GM19324 (cell line): ENCODE measurements around the gene CD300E.

Experiments
- ATAC-seq: cut with Tn5 transposase; IDR thresholded peaks from one replicate; pipeline ENCODE4 v1.9.1; 2021; ENCODE audit warnings: mild to moderate bottlenecking, moderate library complexity; ENCODE audit not compliant: unreplicated experiment, low FRiP score

The CD300E gene, protein sequence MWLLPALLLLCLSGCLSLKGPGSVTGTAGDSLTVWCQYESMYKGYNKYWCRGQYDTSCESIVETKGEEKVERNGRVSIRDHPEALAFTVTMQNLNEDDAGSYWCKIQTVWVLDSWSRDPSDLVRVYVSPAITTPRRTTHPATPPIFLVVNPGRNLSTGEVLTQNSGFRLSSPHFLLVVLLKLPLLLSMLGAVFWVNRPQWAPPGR

DNA sequence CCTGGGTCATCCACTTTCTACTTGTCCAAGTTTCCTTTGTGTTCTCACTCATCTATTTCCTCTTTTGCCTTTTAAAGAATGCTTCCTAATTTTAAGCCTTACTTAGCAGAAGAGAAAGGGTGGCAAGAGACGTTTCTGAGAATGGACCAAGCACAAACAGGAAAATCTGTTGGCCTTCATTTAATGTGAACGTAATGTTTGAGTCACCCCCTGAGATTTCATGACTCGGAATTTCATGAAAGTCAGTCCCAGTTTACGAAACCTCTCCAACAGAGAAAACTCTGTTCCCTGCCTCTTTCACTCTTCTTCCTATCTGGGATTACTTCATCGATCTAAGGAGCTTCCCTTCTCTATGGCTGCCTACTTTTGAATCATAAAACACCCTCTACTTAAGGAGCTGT is at the start of gene CD300E:
CD300E (minus strand) TSS at position 46 of the 401 bp plus-strand sequence. CDS start 117 bp downstream, outside the sequence.
- no peak for ATAC-seq

DNA sequence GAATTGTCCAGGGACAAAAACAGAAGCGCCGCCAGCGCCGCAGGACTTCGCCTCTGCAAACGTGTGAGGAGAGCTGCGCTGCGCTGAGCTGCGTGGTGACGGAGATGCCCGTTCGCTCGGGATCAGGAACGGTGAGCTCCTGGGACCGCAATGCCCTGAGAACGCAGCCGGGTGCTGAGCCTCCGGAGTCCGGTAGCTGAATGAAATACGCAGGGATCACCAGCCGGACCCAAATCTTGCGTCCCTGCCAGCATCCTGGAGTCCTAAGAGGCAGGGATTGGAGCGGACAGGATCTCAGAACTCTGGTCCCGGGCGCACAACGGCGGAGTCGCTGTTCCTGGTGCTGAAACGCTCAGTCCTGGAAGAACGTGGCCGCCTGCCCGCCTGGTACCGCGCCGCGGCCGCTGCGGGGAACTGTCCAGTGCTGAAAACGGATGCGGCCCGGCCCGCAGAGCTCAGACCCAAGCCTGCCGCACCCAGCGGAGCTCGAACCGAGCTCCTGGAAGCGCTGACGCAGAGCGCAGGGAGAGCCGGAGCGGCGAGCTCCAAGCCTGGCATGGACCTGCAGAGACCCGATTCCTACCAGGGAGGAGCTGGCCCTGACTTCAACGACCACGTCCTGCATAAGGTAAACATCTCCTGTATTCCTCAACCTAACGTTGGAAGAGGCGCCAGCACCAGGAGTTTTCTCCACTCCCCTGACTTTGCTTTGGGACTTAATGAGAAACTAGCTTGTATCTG is 47.7 kb upstream of the CD300E start:
- ATAC-seq: no peak

DNA sequence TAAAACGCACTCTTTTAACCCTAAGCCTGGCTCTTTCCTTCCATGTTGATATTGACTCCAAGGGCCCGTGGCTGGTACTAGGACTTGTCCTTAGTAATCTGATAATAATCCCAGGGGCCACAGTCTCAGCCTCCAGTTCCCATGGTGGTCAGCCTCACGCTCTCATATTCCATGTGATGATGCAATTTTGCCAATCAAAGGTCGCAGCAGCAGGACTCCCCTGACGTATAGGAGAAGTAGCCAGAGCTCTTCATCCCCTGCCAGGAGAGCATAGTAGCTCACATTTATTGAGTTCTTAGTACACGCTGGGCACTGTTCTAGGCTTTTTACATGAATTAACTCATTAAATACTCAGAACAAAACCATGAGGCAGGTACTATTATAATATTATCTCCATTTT is 46.8 kb upstream of the CD300E start:
- no peak for ATAC-seq

DNA sequence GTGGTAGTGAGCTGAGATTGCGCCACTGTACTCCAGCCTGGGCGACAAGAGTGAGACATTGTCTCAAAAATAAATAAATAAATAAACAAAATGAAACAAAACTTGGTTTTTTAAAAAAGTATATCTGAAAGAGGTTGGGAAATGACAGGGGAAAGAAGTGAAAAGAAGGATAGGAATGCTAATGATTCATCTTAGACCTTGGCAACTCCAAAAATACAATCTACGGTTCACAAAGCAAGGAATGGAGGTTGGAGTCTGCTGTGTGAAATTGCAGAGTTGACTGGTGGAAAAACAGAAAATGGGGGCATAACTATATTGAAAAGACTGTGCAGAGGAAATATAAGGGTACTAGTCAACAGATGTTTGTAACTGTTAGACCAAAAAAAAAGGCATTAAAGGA is 40.0 kb upstream of the CD300E start:
- ATAC-seq: no peak

DNA sequence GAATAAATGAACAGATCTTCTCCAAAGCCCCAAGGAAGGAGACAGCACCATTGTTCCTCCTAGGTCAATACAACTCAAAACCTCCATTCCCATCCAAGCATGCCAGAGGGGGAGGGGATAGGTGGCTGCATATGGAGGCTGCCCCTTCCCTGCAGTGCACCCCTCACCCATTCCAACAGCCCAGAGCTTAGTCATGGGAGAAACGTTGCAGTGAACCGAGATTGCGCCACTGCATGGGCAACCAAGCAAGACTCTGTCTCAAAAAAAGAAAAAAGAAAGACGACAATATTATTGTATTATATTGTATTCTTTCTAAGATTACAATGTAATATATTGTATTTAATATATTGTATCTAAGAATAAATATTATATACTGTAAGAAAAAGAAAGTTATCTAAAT is 36.4 kb upstream of the CD300E start:
- ATAC-seq: no peak

DNA sequence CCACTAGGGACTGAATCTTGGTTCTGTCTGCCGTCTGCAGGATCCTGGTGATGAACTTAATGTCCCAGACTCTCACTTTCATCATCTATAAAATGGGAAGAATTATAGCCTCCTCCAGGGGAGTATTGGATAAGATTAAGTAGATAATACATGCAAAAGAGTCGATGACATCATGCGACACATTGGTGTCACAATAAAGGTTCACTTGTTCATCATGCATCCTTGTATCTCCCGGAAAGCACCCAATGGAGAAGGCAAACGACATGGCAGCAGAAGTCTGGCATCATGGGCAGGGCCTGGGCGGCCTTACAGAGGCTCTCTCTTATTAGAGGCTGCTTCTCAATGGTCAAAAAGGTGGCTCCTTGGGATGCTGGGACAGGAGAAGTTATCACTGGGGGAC is 35.1 kb upstream of the CD300E start:
- no peak for ATAC-seq

DNA sequence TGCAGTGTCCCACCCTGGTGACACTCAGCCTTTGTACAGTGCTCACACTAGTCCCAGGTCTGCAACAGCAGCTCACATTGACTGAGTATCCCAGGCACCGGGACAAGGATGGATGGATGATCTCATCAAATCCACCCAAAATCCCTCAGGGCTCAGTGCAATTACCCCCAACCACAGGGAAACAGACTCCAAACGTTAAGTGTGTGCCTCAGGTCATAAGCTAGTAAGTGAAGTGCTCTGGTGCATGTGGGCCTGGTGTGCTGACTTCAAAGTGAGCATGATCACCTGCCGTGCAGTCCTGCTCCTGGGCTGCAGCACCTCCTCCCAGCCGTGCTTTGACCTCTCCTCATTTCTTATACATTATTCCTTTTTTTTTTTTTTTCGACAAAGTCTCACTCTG is 31.2 kb upstream of the CD300E start:
- ATAC-seq: no peak

DNA sequence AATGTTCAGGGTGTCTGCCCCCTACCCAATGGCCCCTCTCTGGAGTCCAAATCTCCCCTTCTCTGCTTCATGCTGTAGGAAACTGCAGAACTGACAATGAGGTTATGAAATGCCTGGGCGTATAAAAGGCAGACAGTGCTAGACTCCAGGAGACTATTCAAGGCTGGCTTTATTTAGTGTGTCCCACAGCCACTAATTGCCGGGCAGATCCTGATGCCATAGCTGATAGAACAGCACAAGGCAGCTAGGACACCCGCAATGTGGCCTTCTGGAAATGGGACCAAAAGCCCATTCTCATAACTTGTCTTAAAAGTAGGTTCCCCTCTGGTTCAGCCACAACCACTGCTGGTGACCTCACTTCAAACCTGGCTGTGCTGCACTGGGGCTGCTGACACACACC is 28.5 kb upstream of the CD300E start:
- no peak for ATAC-seq

DNA sequence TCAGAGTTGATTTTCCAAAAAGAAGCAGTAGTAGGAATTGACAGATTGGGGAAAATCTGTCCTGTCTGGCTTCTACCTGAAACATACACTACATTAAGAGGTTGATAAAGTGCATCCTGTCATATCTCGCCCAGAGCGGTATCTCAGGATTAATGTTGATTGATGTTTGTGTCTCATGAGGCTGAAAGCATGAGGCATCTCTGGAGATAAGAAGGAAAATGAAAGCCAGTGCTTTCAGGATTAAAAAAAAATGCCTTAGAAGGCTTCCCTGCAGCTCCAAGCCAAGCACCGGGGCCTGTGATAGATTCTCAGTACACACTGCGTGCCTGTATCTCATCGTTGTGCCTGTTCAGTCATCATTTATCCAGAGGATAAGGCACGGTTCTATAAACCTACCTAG is 26.4 kb upstream of the CD300E start:
- no peak for ATAC-seq

DNA sequence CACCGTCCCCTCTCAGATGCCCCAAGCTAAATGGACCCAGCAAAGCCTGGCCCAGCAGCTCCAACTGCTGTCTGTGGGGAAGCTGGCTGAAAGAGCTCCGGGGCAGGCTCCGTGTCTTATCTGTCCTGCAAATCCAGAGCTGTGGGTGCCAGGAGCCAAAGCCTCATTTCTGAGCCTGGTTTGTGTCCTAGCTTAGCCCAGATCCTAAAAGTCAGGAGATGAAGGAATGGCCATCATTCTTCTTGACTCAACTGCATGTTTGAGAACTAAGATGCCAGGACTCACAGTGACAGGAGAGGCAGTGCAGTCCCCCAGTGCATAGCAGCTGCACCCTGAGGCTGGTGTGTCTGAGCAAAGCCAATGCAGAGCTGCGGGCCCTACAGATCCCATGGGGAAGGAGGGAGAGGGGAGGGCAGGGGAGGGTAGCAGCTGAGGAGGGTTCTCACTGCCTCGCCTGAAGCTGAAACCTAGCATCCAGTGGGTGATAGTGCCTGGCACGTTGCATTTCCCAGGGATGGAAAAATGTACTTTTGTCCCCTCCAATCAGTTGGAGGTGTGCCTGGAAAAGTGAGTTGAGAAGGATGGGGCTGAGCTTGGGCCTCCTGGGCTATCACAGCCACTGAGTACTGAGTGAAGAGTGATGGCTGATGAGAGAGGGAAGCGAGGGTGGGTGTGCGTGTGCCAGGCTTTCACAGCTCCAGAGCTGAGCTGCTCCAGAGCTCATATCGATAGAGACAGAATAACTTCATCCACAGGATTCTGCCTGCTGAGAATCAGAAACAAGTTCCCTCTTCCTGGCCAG is 24.5 kb upstream of the CD300E start:
- no peak for ATAC-seq

DNA sequence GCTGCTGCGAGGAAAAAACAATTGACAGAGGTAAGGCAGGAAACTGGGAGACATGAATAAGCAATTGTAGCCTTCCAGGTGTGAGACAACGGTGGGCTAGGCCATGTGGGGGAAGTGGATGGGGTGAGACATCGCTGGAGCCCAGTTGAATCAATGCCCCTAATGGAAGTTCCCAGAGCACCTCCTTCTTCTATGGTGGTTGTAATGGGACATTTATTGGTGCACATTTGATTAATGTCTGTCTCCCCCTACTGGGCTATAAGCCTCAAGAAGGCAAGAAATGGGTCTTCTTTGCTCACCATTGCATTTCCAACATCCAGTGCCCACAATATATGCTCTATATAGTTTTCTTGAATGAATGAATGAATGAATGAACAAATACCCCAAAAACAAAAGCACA is 22.7 kb upstream of the CD300E start:
- ATAC-seq: no peak

DNA sequence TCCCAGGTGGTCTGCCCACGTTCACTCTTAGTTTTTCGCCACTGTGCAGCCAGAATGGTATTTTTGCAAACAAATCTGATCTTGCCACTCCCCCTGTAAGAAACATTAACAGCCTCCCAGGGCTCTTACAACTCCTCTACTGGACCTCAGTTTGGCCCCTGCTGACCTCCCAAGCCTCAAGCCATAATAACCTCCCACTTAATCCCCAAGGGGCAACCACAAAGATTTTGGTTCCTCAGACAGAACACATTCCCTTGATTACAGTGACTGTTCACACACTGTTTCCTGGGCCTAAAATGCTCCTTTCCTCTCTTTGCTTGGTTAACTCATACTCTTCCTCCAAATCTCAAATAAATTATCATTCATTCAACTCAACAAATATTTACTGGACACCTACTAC is 21.5 kb upstream of the CD300E start:
- no peak for ATAC-seq

DNA sequence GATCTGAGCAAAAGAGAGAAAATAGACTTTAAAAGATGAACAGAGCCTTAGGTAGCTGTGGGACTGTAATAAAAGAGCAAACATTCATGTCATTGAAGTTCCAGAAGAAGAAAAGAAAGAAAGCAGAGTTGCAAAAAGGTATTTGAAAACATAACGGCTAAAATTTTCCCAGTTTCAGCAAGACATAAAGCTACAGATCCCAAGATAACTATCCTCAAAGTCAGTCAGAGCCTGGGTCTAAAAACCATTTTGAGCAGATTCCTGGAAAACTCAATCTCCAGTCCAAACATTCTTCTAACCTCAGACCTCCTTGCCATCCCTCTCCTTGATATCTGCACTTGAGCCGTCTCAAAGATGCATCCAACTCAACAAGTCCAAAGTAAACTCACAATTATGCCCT is 20.9 kb upstream of the CD300E start:
- ATAC-seq: no peak

DNA sequence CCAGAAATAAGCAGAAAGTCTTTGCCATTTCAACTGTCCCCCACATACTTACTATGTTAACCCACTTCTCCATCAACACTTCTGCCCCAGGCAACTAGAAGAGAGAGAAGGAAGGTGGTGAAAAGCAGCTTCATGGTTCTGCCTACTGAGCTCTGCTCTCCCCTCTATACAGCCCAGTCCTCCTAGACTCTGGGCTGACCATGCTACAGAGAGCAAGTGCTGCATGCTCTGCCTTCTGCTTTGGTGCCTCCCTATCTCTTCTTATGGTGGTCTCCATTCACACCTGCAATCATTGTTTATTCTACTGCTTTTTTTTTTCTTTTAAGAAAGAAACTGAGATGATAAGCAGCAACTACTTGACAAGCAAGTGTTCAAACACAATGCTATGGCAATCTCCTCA is 20.3 kb upstream of the CD300E start:
- ATAC-seq: no peak

DNA sequence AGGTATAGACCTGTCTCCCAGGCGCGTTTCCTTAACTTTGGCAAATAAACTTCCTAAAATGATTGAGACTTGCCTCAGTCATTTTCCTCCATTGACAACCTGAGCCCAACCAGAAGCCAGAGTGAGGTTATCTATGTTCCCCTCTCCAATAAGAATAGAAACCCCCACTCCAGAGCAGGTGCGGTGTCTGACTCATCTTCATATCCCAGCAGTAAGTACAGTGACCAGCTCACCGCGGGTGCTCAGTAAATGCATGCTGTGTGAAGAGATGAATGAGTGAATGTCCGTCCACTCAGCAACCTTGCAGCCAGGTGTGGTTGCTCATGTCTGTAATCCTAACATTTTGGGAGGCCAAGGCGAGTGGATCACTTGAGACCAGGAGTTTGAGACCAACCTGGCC is 19.5 kb upstream of the CD300E start:
- no peak for ATAC-seq

DNA sequence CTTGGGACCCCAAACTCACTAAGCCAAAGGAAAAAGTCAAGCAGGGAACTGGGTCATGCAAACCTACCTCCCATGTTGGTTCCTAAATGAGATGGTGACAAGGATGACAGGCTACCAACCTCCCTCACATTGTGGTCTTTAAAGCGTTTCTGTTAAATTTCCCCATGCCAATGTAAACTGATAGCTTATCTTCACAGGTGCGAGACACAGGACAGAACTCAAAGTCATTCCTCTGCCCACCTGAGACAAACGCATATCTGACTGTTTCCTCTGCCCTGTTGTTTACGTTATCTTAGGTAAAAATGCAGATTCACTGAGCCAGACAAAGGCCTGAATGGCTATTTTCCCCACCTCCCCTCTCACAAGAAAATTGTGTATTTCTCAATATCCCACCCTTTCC is 19.0 kb upstream of the CD300E start:
- ATAC-seq: no peak

DNA sequence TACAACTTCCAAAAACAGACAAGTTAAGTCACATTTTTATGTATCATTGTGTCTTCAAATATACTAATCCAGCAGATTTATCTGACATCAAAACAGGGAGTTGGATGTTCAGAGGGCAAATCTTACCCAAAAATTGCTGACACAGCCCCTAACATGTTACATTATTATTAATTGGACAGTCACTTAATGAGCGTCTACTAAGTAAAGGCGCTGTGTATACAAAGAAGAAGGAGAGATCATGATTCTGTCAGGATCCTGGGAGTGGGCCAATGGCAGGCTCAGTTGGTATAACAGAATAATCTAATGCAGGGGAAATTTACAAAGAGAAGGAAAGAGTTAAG is 18.4 kb upstream of the CD300E start:
- no peak for ATAC-seq

DNA sequence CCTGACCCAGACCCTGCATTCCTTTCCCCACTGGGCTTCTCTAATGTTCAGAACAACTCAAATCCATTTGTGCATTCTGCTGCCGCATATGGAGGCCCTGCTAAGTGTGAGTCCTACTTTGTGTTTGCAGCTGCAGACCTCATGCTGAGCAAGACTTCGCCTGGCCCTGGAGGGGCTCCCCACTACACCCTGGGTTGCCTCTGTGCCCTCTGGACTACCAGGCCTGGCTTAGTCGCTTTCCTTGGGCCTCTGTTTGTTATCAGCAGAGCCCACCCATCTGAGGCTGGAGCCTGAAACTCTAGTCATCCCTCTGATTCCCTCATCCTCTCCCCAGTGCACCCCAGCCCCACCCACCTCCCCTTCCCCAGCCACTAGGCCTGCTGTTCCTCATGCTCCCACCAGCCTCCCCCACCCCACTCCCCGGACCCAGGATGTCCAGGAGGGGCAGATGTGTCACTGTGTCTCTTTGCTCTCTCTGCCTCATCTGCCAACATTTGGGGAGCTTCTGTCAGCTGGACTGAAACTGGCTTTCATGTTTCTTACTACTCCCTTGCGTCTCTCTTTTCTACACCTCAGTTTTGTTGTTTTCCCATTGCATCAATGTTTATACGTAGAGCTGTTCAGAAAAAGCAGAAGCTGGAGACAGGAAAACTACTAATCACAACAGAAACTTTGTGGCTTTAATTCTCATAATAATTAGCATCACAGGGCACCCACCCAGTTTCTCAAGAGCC is 17.9 kb upstream of the CD300E start:
- ATAC-seq: no peak

DNA sequence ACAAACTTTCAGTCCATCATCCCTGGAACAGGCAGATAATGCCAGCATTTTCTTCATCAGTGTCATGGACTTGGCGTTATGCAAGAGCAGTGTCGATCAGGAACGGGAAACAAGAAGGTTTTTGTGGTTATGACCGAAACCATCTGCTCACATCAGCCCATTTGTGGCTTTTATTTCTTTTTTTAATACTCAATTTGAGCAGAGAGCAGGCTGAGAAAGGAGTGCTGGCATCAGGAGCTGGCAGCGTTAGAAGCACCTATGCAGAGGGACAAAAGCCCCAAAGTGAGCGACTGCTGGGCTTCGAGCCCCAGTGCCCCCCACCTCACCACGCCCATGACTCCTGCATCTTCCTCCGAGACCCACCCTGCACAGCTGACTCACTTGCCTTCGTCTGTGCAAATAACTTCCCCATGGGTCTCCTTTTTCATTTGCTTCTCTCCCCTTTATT is 16.2 kb upstream of the CD300E start:
- ATAC-seq: no peak

DNA sequence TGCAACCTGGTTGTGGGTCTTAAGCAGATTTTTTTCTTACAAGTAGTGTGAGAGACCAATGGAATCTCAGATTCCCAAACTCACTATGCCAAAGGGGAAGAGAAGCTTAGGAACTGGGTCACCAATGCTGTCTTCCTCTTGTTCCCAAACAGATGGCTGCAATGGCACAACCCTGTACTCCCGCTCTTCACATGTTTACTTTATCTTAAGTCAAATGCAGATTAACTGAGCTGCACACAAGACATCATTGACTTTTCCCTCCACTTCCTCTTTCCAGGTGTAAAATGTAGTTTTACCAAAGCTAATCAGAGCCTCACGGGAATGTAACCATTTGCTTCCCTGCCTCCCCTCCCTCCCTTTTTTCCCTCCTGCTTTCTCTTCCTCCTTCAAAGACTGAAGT is 14.4 kb upstream of the CD300E start:
- no peak for ATAC-seq

DNA sequence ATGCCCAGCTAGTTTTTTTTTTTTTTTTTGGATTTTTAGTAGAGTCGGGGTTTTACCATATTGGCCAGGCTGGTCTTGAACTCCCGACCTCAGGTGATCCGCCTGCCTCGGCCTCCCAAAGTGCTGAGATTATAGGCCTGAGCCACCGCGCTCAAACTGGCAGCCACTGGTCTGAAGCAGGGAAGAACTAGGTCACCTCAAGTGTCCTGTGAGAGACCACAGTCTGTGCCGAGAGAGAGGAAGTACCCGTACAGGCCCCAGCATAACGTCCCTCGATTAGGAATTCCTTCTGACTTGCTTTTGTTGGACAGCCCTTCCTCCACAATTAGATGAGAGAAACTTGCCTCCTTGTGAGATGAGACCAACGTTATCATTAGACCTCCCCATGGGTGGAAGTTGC is 13.7 kb upstream of the CD300E start:
- no peak for ATAC-seq
